Measurements from ENCODE around the gene WASF3. TPM values are rescaled to one million over a fixed set of nuclear protein-coding genes. Genes with fewer than 3 reads are reported as not detected.

WASF3 gene
- total RNA-seq, 4 donors from 2014 or later, result 1.4 to 13.9 (median 2.8) TPM

DNA sequence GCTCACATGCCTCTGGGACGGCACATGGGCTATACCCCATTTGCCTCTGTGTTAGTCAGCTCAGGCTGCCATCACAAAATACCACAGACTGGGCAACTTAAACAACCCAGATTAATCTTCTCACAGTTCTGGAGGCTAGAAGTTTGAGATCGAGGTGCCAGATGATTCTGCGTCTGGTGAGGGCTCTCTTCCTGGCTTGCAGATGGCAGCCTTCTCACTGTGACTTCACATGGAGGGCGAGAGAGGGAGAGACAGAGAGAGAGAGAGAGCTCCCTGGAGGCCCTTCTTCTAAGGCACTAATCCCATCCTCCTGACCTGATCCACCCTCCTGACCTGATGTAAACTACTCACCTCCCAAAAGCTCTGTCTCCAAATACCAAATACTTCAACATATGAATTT, 148.1 kb downstream of the WASF3 start:
- 78 to 90% methylated on average over 4 of the region's 4 CpGs for WGBS, 2 donors
- Histone ChIP-seq H3K27ac (no peak overlapping the region), H3K27me3 (peaks cover 0 to 4% (median 0%) of the 10 kb centered on the region in 4 donors), H3K4me3 (no peak overlapping the region), H3K4me1 (no peaks in the 10 kb centered on the region), H3K36me3 (no peaks in the 10 kb centered on the region), H3K9me3 (no peaks in the 10 kb centered on the region)
- no peak for DNase-seq
- no peak for TF ChIP-seq POLR2A (IDR thresholded peaks at IDR 0.05)
- TF ChIP-seq, protein P1, sequence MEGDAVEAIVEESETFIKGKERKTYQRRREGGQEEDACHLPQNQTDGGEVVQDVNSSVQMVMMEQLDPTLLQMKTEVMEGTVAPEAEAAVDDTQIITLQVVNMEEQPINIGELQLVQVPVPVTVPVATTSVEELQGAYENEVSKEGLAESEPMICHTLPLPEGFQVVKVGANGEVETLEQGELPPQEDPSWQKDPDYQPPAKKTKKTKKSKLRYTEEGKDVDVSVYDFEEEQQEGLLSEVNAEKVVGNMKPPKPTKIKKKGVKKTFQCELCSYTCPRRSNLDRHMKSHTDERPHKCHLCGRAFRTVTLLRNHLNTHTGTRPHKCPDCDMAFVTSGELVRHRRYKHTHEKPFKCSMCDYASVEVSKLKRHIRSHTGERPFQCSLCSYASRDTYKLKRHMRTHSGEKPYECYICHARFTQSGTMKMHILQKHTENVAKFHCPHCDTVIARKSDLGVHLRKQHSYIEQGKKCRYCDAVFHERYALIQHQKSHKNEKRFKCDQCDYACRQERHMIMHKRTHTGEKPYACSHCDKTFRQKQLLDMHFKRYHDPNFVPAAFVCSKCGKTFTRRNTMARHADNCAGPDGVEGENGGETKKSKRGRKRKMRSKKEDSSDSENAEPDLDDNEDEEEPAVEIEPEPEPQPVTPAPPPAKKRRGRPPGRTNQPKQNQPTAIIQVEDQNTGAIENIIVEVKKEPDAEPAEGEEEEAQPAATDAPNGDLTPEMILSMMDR (IDR thresholded peaks at IDR 0.05), result no peak
- intact Hi-C loops (cut with DNase I), result loop anchor here (10.0 kb wide), 1 partner anchor 219 kb away; no protein-coding TSS in a partner anchor

DNA sequence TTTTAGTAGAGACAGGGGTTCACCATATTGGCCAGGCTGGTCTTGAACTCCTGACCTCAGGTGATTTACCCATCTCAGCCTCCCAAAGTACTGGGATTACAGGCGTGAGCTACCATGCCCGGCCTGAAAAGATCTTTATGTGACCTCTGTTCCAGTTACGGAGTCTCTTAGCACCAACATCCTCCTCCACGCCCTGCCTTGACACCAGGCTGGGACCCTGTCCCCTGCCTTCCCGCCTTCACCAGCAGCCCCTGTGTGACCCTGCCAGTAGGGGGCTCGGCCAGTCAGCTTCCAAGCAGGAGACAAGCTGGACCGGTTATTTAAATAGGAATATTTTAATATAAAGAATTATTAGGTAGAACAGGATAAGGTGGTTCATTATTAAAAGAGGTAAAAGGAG, 148.9 kb downstream of the WASF3 start:
- DNase-seq, result no peak
- Histone ChIP-seq H3K27ac (no peak overlapping the region), H3K36me3 (no peaks in the 10 kb centered on the region), H3K4me3 (no peak overlapping the region), H3K27me3 (peaks cover 0 to 4% (median 0%) of the 10 kb centered on the region in 4 donors), H3K4me1 (no peaks in the 10 kb centered on the region), H3K9me3 (no peaks in the 10 kb centered on the region)
- WGBS, 2 donors, result 42 to 48% methylated on average over 2 to 7 of the region's 7 CpGs
- intact Hi-C loops (cut with DNase I), result loop anchor here (10.0 kb wide), 1 partner anchor 218 kb away; no protein-coding TSS in a partner anchor
- TF ChIP-seq POLR2A (IDR thresholded peaks at IDR 0.05), result no peak

DNA sequence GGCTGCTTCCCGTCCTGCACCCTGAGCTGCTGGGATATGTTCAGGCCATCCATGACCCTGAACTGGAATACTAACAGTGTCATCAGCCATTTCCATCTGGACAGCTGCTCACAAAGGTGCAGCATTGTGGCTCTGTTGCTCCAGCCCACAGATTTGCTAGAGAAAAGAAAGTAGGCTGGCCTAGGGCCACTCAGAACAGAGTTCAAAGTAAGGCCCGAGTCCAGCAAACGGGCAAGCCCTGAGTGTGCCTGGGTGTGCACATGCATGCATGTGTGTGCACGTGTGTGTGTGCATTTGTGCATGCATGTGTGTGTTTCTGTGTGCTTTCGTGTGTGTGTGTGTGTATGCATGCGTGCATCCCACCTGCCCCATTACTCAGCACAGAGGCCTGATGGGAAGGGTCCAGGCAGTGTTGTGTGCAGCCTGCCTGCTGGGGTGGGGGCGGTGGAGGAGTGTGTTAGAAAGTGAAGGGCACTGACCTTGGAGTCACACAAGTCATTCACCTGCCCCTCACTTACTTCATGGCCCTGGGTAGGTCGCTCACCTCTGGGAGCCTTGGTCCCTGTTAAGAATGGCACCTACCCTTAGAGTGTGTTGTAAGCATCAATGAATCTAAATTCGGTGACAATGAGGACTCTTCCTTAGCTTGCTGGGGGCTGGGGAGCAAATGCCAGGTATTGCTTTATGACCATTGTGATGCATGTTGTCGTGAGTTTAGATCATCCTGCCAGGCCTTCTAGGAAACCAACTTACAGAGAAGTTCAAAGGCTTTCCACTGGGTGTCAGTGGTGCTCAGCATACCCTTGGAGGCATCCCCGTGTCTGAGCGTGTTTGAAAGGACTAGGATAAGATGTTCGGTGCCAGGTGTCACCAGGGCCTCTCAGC, 149.9 kb downstream of the WASF3 start:
- Histone ChIP-seq H3K27ac (no peak overlapping the region), H3K4me1 (no peaks in the 10 kb centered on the region), H3K4me3 (no peak overlapping the region), H3K36me3 (no peaks in the 10 kb centered on the region), H3K9me3 (no peaks in the 10 kb centered on the region), H3K27me3 (peaks cover 0 to 4% (median 0%) of the 10 kb centered on the region in 4 donors)
- TF ChIP-seq, protein P1 (IDR thresholded peaks at IDR 0.05), result peak in 5 of 6 experiments; percentile 22 to 70 (median 35)
- no peak for TF ChIP-seq POLR2A (IDR thresholded peaks at IDR 0.05)
- DNase-seq, result no peak
- intact Hi-C loops (cut with DNase I), result loop anchor here (10.0 kb wide), 1 partner anchor 217 kb away; no protein-coding TSS in a partner anchor
- 48 to 50% methylated on average over 2 to 10 of the region's 13 CpGs for whole genome bisulfite sequencing, 2 donors

DNA sequence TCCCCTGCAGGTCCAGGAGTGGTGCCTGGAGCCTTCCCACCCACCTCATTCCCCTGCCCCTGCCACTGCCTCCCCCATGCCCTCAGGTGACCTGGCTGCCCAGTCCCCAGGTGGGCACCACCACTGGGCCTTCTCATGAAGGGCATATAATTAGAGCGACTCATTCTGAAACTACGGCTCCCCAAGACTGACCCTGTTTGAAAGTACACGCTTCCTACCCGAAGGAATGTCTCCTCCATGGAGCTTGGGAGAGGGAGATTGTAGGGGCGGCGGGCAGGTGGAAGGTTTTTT, 150.5 kb downstream of the WASF3 start:
- Histone ChIP-seq H3K27ac (no peak overlapping the region), H3K27me3 (peaks cover 0 to 4% (median 0%) of the 10 kb centered on the region in 4 donors), H3K36me3 (no peaks in the 10 kb centered on the region), H3K4me3 (no peak overlapping the region), H3K9me3 (no peaks in the 10 kb centered on the region), H3K4me1 (no peaks in the 10 kb centered on the region)
- no peak for TF ChIP-seq POLR2A (IDR thresholded peaks at IDR 0.05)
- TF ChIP-seq, protein P1 (IDR thresholded peaks at IDR 0.05), result no peak
- DNase-seq, result no peak
- WGBS, 2 donors, result 82 to 84% methylated on average over 5 to 6 of the region's 6 CpGs
- intact Hi-C loops (cut with DNase I), result loop anchor here (10.0 kb wide), 1 partner anchor 217 kb away; no protein-coding TSS in a partner anchor

DNA sequence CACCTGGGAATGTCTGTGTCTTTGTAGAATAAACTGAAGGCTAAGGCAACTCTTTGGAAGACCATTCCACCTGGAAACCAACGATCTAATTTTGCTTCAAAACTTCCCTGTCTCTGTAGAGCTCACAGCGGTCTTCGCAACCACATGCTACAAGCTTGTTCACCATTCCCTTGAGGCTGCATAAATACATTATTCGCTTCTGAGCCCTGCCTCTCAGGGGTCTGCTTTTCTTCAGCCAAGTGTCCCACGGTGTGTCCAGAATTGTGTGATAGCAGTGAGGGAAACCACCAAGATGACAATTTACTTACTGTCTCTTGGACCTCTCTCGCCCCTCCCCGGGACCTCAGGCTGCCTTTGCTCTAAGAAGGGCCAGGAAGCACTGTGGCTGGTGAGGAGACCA, 152.0 kb downstream of the WASF3 start:
- no peaks in the 10 kb centered on the region for H3K9me3 ChIP-seq
- no peak for DNase-seq
- no peak overlapping the region for H3K27ac ChIP-seq
- no peak overlapping the region for H3K4me3 ChIP-seq
- no peaks in the 10 kb centered on the region for H3K4me1 ChIP-seq
- WGBS, 2 donors, result 72 to 76% methylated on average over 5 to 7 of the region's 7 CpGs
- no peak for TF ChIP-seq POLR2A (IDR thresholded peaks at IDR 0.05)
- TF ChIP-seq, protein P1 (IDR thresholded peaks at IDR 0.05), result no peak
- H3K36me3 ChIP-seq, result no peaks in the 10 kb centered on the region
- peaks cover 0 to 4% (median 0%) of the 10 kb centered on the region in 4 donors for H3K27me3 ChIP-seq
- intact Hi-C loops (cut with DNase I), result loop anchor here (10.0 kb wide), 1 partner anchor 215 kb away; no protein-coding TSS in a partner anchor

Measured in esophagus squamous epithelium (tissue), 5 donors.